Smooth muscle cell (in vitro differentiated cells): ENCODE measurements around the gene MREG. TPM values are rescaled to one million over a fixed set of nuclear protein-coding genes. Genes with fewer than 3 reads are reported as not detected.

Source experiments
- DNase-seq: peaks from one replicate; lab custom pipeline; 2025; ENCODE audit not compliant: unreplicated experiment; lab: John Stamatoyannopoulos, UW
- H2AFZ ChIP-seq: fragments of 200-600 bp; sonication (generic); 2 replicates; pipeline ENCODE4 v1.6.0; 2016; ENCODE audit warnings: antibody characterized with exemption, low read depth, mild to moderate bottlenecking
- H3F3A ChIP-seq: fragments of 200-600 bp; sonication (generic); 2 replicates; pipeline ENCODE4 v1.6.0; 2017; ENCODE audit warnings: antibody characterized with exemption, low read depth
- H3K27ac ChIP-seq: fragments of 200-600 bp; sonication (generic); 2 replicates; pipeline ENCODE4 v1.5.1; 2016; ENCODE audit warnings: low read depth, mild to moderate bottlenecking
- H3K27me3 ChIP-seq: fragments of 200-600 bp; sonication (generic); 2 replicates; pipeline ENCODE4 v1.6.1; 2016; ENCODE audit warnings: low read depth, mild to moderate bottlenecking
- H3K36me3 ChIP-seq: fragments of 200-600 bp; sonication (generic); 2 replicates; pipeline ENCODE4 v1.5.1; 2016; ENCODE audit warnings: low read depth
- H3K4me1 ChIP-seq: fragments of 200-600 bp; sonication (generic); 2 replicates; pipeline ENCODE4 v1.5.1; 2016; ENCODE audit warnings: low read depth
- H3K4me2 ChIP-seq: fragments of 200-600 bp; sonication (generic); 2 replicates; pipeline ENCODE4 v1.6.0; 2016; ENCODE audit warnings: mild to moderate bottlenecking
- H3K4me3 ChIP-seq: fragments of 200-600 bp; sonication (generic); 2 replicates; pipeline ENCODE4 v1.5.1; 2016; ENCODE audit warnings: mild to moderate bottlenecking
- H3K79me2 ChIP-seq: fragments of 200-600 bp; sonication (generic); 2 replicates; pipeline ENCODE4 v1.6.0; 2016; ENCODE audit warnings: low read depth, mild to moderate bottlenecking
- H3K9ac ChIP-seq: fragments of 200-600 bp; sonication (generic); 2 replicates; pipeline ENCODE4 v1.6.0; 2016; ENCODE audit warnings: low read depth
- H3K9me3 ChIP-seq: fragments of 200-600 bp; sonication (generic); replicated peaks from 2 replicates; pipeline ENCODE4 v1.5.1; 2016; ENCODE audit warnings: low read depth
- H4K20me1 ChIP-seq: fragments of 200-600 bp; sonication (generic); 2 replicates; pipeline ENCODE4 v1.6.0; 2016; ENCODE audit warnings: low read depth
- WGBS: methylation state at CpG from one replicate; pipeline ENCODE4 v1.1.7; 2016; ENCODE audit warnings: low lambda C conversion rate; 5-methylcytosine and 5-hydroxymethylcytosine counted together
- polyA plus RNA-seq: library from polyadenylated mRNA; unstranded; fragments of >200 nt; fragmentation: Nextera tagmentation; extraction: Ambion mirVana; gene quantifications from 2 replicates; pipeline ENCODE4 v1.2.1, GENCODE V29; 2016
- total RNA-seq: library from RNA; depleted of rRNA; stranded (reverse); fragments of >200 nt; gene quantifications from 2 replicates; pipeline ENCODE4 v1.2.3, GENCODE V29; 2014
- TF ChIP-seq, protein P1 (sequence below): fragments of 200-600 bp; sonication (generic); IDR thresholded peaks from 2 replicates; pipeline ENCODE4 v1.5.1; 2017; ENCODE audit warnings: borderline replicate concordance, mild to moderate bottlenecking, antibody characterized with exemption; ENCODE audit not compliant: insufficient read depth, poor library complexity, severe bottlenecking

Gene MREG
- total and polyA plus RNA-seq, 2 experiments from 2014 or later, result 2.3 to 5.5 TPM

DNA sequence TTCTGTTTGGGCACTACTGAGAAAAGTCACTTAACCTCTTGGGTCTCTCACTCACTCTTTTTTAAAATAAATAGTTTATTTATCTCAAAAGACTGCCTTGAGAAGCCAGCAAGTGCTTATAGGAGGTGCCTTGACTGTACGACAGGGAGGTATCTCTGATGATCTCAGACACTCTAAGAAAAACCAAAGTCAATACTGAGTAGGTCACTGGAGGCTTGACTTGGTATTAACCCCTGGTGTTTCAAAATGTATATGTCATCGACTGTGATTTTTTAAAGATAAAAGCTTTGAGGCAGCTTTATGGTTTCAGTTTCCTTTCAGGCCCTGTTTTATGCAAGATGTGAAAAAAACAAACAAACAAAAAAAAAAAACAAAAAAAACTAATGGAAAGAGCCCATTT lies 33.7 kb downstream of the MREG start:
- Histone ChIP-seq H3K4me2 (no peak overlapping the region), H3K36me3 (no peaks in the 10 kb centered on the region), H3F3A (no peaks in the 10 kb centered on the region), H3K79me2 (no peaks in the 10 kb centered on the region), H3K4me3 (no peak overlapping the region), H3K9me3 (no peaks in the 10 kb centered on the region), H3K9ac (no peak overlapping the region), H3K27ac (no peak overlapping the region), H4K20me1 (no peaks in the 10 kb centered on the region), H3K4me1 (no peaks in the 10 kb centered on the region), H2AFZ (no peak overlapping the region), H3K27me3 (no peaks in the 10 kb centered on the region)
- 74% methylated on average over 2 of the region's 2 CpGs for WGBS
- TF ChIP-seq, protein P1, sequence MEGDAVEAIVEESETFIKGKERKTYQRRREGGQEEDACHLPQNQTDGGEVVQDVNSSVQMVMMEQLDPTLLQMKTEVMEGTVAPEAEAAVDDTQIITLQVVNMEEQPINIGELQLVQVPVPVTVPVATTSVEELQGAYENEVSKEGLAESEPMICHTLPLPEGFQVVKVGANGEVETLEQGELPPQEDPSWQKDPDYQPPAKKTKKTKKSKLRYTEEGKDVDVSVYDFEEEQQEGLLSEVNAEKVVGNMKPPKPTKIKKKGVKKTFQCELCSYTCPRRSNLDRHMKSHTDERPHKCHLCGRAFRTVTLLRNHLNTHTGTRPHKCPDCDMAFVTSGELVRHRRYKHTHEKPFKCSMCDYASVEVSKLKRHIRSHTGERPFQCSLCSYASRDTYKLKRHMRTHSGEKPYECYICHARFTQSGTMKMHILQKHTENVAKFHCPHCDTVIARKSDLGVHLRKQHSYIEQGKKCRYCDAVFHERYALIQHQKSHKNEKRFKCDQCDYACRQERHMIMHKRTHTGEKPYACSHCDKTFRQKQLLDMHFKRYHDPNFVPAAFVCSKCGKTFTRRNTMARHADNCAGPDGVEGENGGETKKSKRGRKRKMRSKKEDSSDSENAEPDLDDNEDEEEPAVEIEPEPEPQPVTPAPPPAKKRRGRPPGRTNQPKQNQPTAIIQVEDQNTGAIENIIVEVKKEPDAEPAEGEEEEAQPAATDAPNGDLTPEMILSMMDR, result no peak
- no peak for DNase-seq

DNA sequence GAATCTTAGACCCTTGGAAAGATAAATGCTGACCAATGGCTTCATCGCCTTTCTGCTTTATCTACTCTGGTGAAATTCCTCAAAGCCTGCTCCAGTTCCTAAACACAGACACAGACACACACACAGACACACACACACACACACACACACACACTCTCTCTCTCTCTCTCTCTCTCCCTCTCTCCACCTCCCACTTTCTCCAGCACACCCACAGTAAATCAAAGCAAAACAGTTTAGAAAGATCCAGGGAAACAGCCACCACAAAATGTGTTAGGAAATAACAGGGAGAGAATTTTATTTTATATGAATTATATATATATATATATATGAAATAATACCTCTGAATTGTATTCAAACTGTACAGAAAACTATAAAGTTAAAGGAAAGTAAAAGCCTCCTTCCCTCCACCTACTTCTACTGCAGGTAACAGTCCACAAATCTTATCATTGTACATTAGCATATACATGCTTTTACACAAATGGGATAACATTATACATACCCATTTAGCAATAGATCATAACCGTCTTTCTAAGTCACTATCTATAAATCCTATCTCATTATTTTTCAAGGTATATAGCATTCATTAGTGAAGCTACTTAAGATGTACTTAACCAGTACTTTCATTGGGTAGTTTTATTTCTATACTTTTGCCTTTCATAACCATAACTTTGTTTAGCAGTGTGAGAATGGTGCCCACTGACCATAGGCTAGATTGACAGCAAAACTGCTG lies 38.5 kb downstream of the MREG start:
- Histone ChIP-seq H2AFZ (no peak overlapping the region), H3K27ac (no peak overlapping the region), H3K79me2 (no peaks in the 10 kb centered on the region), H3K9me3 (no peaks in the 10 kb centered on the region), H3K4me2 (no peak overlapping the region), H3K27me3 (no peaks in the 10 kb centered on the region), H3F3A (peaks cover 8% of the 10 kb centered on the region), H3K9ac (no peak overlapping the region), H3K4me1 (no peaks in the 10 kb centered on the region), H3K36me3 (no peaks in the 10 kb centered on the region), H4K20me1 (no peaks in the 10 kb centered on the region), H3K4me3 (no peak overlapping the region)
- DNase-seq, result no peak
- TF ChIP-seq, protein P1, result no peak
- 80% methylated on average over 2 of the region's 2 CpGs for WGBS

DNA sequence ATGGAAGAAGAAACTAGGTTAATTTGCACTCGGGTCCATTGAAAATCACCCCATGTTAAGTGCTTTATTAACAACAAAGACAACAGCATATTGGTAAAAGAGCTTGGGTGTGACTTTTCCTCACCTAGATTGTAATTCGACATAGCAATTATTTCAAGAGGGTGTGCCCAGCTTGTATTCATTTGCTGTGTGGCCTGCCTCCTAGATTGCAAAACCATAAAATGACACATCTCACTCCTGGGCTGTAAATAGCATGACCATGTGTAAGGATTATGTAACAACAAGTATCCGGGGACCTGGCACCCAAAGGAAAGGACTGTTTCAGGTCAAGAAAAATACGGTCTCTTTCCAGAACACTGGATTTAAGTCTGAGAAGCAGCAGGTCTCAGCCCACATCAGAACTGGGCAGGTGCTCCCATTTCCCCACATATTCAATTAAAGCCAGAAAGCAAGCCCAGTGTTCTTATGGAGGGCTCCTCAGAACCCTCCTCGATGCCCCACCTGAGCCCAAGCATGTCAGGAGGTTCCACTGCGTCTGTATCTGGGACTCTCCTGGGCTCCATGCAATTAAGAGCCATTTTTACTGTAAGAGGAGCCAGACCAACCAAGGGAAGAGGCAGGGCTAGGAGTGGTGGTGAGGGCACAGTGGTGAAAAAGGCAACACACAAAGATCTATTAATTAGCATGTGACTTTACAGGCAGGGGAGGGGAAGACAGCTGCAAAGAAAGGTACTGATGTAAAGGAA lies 39.2 kb downstream of the MREG start:
- peak overlapping the region; percentile 19 for H3K4me2 ChIP-seq
- no peak overlapping the region for H3K27ac ChIP-seq
- H3K9ac ChIP-seq, result no peak overlapping the region
- WGBS, result 73% methylated on average over 6 of the region's 6 CpGs
- H4K20me1 ChIP-seq, result no peaks in the 10 kb centered on the region
- H3K9me3 ChIP-seq, result no peaks in the 10 kb centered on the region
- H3F3A ChIP-seq, result peaks cover 8% of the 10 kb centered on the region
- no peak overlapping the region for H2AFZ ChIP-seq
- TF ChIP-seq, protein P1, result no peak
- peaks cover 4% of the 10 kb centered on the region for H3K79me2 ChIP-seq
- no peak overlapping the region for H3K4me3 ChIP-seq
- no peaks in the 10 kb centered on the region for H3K4me1 ChIP-seq
- H3K27me3 ChIP-seq, result no peaks in the 10 kb centered on the region
- no peaks in the 10 kb centered on the region for H3K36me3 ChIP-seq
- DNase-seq, result no peak
